Panc1 (cell line): ENCODE measurements around the gene C22orf39.

Experiments used
- CTCF ChIP-seq: fragments of 450-650 bp; IDR thresholded peaks from 2 replicates; pipeline ENCODE4 v1.5.1; 2017; ENCODE audit warnings: mild to moderate bottlenecking
- REST ChIP-seq, 2 experiments: IDR thresholded peaks; 2 replicates each; pipeline ENCODE4 v1.6.1; 2011 to 2012; ENCODE audit warnings: low read depth in 2 of 2, control low read depth in 1 of 2, low read length in 1 of 2, mild to moderate bottlenecking in 1 of 2, moderate library complexity in 1 of 2; ENCODE audit not compliant: insufficient read depth in 1 of 2

DNA sequence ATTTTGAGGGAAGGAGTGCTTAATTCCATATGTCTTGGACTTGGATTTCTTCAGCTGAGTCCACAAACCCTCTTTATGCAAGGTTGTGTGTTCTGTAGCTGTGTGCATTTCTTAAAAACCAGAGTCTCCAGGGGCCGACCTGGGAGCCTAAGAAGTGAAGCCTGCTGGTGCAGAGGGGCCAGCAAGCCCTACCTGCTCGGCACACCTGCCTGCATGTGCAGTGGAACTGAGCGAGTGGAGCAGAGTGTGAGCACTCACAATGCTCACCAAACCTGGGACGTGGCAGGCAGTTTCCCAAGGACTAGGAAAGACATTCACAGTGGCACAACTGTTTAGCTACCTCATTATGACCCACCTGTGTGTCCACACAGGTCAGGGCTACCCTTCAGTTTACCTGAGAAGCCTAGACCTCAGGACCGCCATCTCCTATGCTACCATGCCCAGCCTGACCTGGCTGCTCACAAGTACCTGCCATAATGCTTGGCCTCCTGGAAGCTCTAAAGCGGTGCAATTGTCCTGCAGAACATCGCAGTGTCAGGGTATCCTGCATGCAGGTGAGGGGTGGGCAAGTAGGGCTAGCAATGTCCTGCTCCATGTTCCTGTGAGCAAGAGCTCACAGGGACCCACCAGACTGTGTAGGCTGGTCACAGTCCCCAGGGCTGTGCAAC is 3.8 kb downstream of the C22orf39 start:
- no peak for TF ChIP-seq CTCF
- no peak for TF ChIP-seq REST (IDR thresholded peaks at IDR 0.05; ENCODE audit: insufficient read depth in 1 of 2, low read depth in 2 of 2, low read length in 1 of 2)
